ENCODE data around the gene PAX9. TPM values are rescaled to one million over a fixed set of nuclear protein-coding genes. Genes with fewer than 3 reads are reported as not detected.

The PAX9 gene
- 0.18 and 0.34 TPM in 2 replicates for total RNA-seq

- no peak for DNase-seq (ENCODE audit: extremely low read depth, low read depth, low spot score)
Observed at GRCh38 chr14:36661506-36662257, at the start of gene PAX9. TSS of gene PAX9 (plus strand) at chr14:36661860. CDS start at chr14:36662090, 230 bp downstream.

- DNase-seq (ENCODE audit: extremely low read depth, low read depth, low spot score): no peak
Observed at GRCh38 chr14:36617824-36618223, 43.8 kb upstream of the PAX9 start.

GRCh38 chr14:36618641-36619040 is 43.0 kb upstream of the PAX9 start:
- DNase-seq (ENCODE audit: extremely low read depth, low read depth, low spot score): no peak

- no peak for DNase-seq (ENCODE audit: extremely low read depth, low read depth, low spot score)
Observed at GRCh38 chr14:36619131-36619530, 42.5 kb upstream of the PAX9 start.

GRCh38 chr14:36619853-36620252 is 41.8 kb upstream of the PAX9 start:
- DNase-seq (ENCODE audit: extremely low read depth, low read depth, low spot score): no peak

GRCh38 chr14:36625014-36625413 is 36.6 kb upstream of the PAX9 start:
- no peak for DNase-seq (ENCODE audit: extremely low read depth, low read depth, low spot score)

- DNase-seq (ENCODE audit: extremely low read depth, low read depth, low spot score): no peak
Observed at GRCh38 chr14:36625436-36625835, 36.2 kb upstream of the PAX9 start.

- DNase-seq (ENCODE audit: extremely low read depth, low read depth, low spot score): no peak
Observed at GRCh38 chr14:36626151-36626550, 35.5 kb upstream of the PAX9 start.

GRCh38 chr14:36627981-36628380 is 33.7 kb upstream of the PAX9 start:
- no peak for DNase-seq (ENCODE audit: extremely low read depth, low read depth, low spot score)

GRCh38 chr14:36633580-36633979 is 28.1 kb upstream of the PAX9 start:
- DNase-seq (ENCODE audit: extremely low read depth, low read depth, low spot score): no peak

- no peak for DNase-seq (ENCODE audit: extremely low read depth, low read depth, low spot score)
Observed at GRCh38 chr14:36646664-36647416, 14.8 kb upstream of the PAX9 start.

GRCh38 chr14:36647417-36647823 is 14.2 kb upstream of the PAX9 start:
- no peak for DNase-seq (ENCODE audit: extremely low read depth, low read depth, low spot score)

GRCh38 chr14:36647824-36648753 is 13.6 kb upstream of the PAX9 start:
- no peak for DNase-seq (ENCODE audit: extremely low read depth, low read depth, low spot score)

GRCh38 chr14:36649872-36650650 is 11.6 kb upstream of the PAX9 start:
- DNase-seq (ENCODE audit: extremely low read depth, low read depth, low spot score): no peak

GRCh38 chr14:36652542-36653201 is 9.0 kb upstream of the PAX9 start:
- no peak for DNase-seq (ENCODE audit: extremely low read depth, low read depth, low spot score)

- no peak for DNase-seq (ENCODE audit: extremely low read depth, low read depth, low spot score)
Observed at GRCh38 chr14:36653413-36653812, 8.2 kb upstream of the PAX9 start.

GRCh38 chr14:36653962-36654793 is 7.5 kb upstream of the PAX9 start:
- DNase-seq (ENCODE audit: extremely low read depth, low read depth, low spot score): no peak

- no peak for DNase-seq (ENCODE audit: extremely low read depth, low read depth, low spot score)
Observed at GRCh38 chr14:36654794-36655381, 6.8 kb upstream of the PAX9 start.

- no peak for DNase-seq (ENCODE audit: extremely low read depth, low read depth, low spot score)
Observed at GRCh38 chr14:36655571-36655962, 6.1 kb upstream of the PAX9 start.

Data from glomerular endothelial cell (primary cell).